ENCODE results near the gene GPR146.
"Not testable (repeated sequence)": the region's sequence is repeated elsewhere in the genome, so short reads cannot be mapped to it uniquely, and the experiment has no call there.

GPR146 gene

GRCh38 chr7:1025743-1026581, 18.4 kb upstream of the GPR146 start:
- DNase-seq (ENCODE audit: low read depth, low spot score), result no peak

- no peak for DNase-seq (ENCODE audit: low read depth, low spot score)
These were observed 17.6 kb upstream of the GPR146 start for GRCh38 chr7:1026721-1027161.

GRCh38 chr7:1027242-1028043, 16.9 kb upstream of the GPR146 start:
- DNase-seq (ENCODE audit: low read depth, low spot score), result no peak

- peak; percentile 68 for DNase-seq (ENCODE audit: low read depth, low spot score)
These were observed 16.1 kb upstream of the GPR146 start for GRCh38 chr7:1028044-1028770.

DNA sequence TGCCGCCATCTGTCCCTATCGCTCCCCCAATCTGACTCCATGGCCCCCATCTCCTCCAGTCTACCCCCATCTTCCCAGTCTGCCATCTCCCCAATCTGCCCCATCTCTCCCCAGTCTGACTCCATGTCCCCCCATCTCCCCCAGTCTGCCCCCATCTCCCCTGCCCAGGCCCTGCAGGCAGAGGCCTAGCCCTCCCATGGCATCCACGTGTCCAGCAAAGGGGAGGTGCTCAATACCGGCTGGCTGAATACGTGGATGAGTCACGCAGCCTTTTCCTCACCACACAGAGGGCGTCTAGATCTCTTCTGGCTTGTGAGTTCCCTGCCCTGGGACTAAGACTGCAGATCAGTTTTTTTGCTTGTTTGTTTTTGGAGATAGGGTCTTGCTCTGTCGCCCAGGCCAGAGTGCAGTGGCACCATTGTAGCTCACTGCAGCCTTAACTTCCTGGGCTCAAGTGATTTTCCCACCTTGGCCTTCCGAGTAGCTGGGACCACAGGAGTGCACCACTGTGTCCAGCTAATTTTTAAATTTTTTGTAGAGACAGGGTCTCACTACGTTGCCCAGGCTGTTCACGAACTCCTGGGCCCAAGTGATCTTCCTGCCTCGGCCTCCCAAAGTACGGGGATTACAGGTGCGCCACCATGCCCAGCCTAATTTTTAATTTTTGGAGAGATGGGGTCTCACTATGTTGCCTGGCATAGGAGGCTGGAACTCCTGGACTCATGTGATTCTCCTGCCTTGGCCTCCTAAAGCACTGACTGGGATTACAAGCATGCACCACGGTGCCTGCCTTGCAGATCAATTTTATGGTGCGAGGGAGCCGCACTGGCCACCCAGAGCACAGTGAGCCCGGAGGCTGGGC, 15.3 kb upstream of the GPR146 start:
- DNase-seq (ENCODE audit: low read depth, low spot score), result no peak

GRCh38 chr7:1029637-1030443, 14.5 kb upstream of the GPR146 start:
- no peak for DNase-seq (ENCODE audit: low read depth, low spot score)

DNA sequence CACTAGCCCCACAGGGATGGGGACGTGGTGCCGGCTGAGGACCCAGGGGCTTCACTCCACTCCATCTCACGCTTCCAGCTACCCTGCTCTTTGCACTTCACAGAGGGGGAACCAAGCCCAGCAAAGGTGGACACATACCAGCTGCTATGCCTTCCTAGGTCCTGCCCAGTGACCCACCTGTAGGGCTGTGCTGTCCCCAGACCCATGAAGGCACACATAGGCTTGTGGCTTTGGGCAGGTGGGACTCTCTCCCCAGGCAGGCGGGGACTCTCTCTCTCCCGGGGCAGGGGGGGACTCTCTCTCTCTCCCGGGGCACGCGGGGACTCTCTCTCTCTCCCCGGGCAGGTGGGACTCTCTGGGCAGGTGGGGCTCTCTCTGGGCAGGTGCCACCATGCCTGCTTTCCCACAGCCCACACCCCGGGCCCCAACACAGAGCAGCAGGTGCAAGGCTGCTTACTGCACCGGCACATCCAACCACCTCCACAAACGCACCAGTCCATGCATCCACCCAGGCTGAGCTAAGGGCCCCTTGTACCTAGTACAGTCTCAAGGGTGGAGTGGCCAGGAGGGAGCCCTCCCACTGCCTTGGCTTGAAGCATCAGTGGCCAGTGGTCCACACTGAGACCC, 13.8 kb upstream of the GPR146 start:
- no peak for DNase-seq (ENCODE audit: low read depth, low spot score)

- no peak for DNase-seq (ENCODE audit: low read depth, low spot score)
These were observed 12.5 kb upstream of the GPR146 start for GRCh38 chr7:1031716-1032455.

GRCh38 chr7:1032536-1033181, 11.7 kb upstream of the GPR146 start:
- DNase-seq (ENCODE audit: low read depth, low spot score), result no peak

DNA sequence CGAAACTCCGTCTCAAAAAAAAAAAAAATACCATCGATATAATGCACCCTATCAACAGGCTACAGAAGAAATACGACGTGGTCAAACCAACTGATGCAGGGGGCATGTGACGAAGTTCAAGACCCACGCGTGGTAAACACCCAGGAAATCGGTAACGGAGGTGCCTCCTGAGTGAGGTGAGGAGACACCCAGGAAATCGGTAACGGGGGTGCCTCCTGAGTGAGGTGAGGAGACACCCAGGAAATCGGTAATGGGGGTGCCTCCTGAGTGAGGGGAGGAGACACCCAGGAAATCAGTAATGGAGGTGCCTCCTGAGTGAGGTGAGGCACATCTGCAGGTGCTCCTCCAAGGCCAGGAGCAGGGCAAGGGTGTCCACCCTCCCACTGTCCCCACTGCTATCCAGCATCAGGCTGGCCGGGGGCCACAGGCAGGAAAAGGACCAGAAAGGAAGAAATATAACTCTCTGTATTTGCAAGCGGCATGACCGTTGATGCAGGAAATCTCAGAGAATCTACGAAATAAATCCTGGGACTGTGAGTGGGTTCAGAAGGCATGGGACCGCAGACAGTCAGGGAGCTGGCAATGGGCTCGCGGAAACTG, 10.7 kb upstream of the GPR146 start:
- no peak for DNase-seq (ENCODE audit: low read depth, low spot score)

DNA sequence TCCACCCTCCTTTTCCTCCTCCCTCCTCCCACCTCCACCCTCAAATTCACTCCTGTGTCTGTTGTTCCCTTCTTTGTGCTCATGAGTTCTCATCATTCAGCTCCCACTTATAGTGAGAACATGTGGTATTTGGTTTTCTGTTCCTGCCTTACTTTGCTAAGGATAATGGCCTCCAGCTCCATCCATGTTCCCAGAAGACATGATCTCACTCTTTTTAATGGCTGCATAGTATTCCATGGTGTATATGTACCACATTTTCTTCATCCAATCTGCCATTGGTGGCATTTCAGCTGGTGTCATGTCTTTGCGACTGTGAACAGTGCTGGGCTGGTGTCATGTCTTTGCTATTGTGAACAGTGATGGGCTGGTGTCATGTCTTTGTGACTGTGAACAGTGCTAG, 9.6 kb upstream of the GPR146 start:
- not testable (repeated sequence) for DNase-seq (ENCODE audit: low read depth, low spot score)

- DNase-seq (ENCODE audit: low read depth, low spot score), result not testable (repeated sequence)
These were observed 8.0 kb upstream of the GPR146 start for GRCh38 chr7:1036164-1036928.

DNA sequence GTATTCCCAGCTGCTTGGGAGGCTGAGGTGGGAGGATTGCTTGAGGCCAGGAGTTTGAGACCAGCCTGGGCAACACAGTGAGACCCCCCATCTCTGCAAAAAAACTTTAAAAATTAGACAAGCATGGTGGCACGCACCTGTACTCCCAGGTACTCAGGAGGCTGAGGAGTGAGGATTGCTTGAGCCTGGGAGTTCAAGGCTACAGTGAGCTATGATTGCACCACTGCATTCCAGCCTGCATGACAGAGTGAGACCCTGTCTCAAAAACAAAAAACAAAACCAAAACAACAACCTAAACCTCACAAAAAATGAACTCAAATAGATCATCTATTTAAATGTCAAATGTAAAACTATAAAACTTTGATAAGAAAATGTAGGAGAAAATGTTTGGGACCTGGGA, 4.1 kb upstream of the GPR146 start:
- DNase-seq (ENCODE audit: low read depth, low spot score), result not testable (repeated sequence)

DNA sequence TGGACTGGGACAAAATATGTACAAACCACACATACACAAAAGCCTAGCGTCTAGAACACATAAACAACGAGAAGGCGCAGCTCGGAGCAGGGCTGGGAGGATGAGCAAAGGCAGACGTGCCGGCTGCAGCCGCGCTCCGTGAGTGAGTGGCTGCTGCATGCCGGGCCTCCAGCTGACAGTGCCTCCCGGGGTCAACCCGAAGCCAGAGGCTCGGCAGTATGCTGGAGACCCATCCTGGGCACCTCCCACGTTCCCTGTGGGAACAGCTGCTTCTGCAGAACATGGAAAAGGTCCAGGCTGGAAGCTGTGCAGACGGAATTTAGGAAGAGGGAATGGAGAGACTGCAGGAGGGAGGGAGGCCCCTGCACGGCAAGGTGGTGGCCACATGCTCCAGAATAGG, 3.6 kb upstream of the GPR146 start:
- DNase-seq (ENCODE audit: low read depth, low spot score), result no peak

- DNase-seq (ENCODE audit: low read depth, low spot score), result no peak
These were observed 2.5 kb upstream of the GPR146 start for GRCh38 chr7:1041551-1042491.

- no peak for DNase-seq (ENCODE audit: low read depth, low spot score)
These were observed 1.9 kb upstream of the GPR146 start for GRCh38 chr7:1042492-1042833.
